Activated naive CD8-positive, alpha-beta T cell treated with anti-CD3 and anti-CD28 coated beads, Interleukin-2, amount 50 U/mL, for 24 hours (primary cell): Measurements from ENCODE around the gene ESRRG.

Source experiments
- ATAC-seq: fragments of 150-1000 bp; cut with Tn5 transposase; one replicate; pipeline ENCODE4 v1.10.0; 2021
- DNase-seq: peaks from one replicate; pipeline ENCODE4 v3.0.0; 2021
- H3K27ac Mint-ChIP-seq: one replicate; pipeline ENCODE4 v1.8.0; 2021; ENCODE audit warnings: mild to moderate bottlenecking, mixed read lengths
- H3K27me3 Mint-ChIP-seq: one replicate; pipeline ENCODE4 v1.8.0; 2021; ENCODE audit warnings: mixed read lengths
- H3K36me3 Mint-ChIP-seq: one replicate; pipeline ENCODE4 v1.8.0; 2021; ENCODE audit warnings: low read depth, mixed read lengths
- H3K4me1 Mint-ChIP-seq: one replicate; pipeline ENCODE4 v1.8.0; 2021; ENCODE audit warnings: mixed read lengths
- H3K4me3 Mint-ChIP-seq: one replicate; pipeline ENCODE4 v1.8.0; 2021; ENCODE audit warnings: mild to moderate bottlenecking, moderate library complexity, mixed read lengths
- H3K9me3 Mint-ChIP-seq: one replicate; pipeline ENCODE4 v1.8.0; 2021; ENCODE audit warnings: mixed read lengths

ESRRG gene

DNA sequence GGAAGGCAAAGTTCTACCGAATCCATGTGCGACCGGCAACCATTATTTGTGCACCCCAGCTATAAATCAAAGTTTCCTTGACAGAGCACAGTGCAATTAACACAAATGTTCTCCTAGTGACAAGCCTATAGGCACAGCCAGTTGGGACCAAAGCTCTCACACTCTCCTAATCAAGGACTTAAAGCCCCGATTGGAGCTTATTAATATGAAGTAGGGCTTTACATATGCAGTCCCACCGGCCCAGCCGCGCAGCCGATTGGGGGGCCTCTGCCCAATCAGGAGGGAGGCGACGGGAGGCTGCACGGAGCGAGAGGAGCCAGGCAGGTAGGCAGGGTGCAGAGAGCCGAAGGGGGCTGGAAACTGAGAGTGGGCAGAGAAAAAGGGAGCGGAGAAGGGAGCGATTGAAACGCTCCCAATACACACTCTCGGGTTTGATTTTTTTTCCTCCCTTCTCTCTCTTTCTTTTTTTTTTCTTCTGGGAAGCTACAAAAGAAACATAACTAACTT, at the start of gene ESRRG:
Gene ESRRG, minus strand, starts transcription at position 156 of the 507 bp plus-strand sequence. Its CDS starts 130 bp downstream, at position 26.
- peaks cover 16% of the 10 kb centered on the region for H3K27me3 Mint-ChIP-seq
- no peaks in the 10 kb centered on the region for H3K9me3 Mint-ChIP-seq
- no peak for ATAC-seq
- DNase-seq, result no peak
- H3K4me3 Mint-ChIP-seq, result no peak within 1 kb of the TSS
- no peaks in the 10 kb centered on the region for H3K36me3 Mint-ChIP-seq
- no peak within 1 kb of the TSS for H3K27ac Mint-ChIP-seq
- H3K4me1 Mint-ChIP-seq, result no peaks in the 10 kb centered on the region

DNA sequence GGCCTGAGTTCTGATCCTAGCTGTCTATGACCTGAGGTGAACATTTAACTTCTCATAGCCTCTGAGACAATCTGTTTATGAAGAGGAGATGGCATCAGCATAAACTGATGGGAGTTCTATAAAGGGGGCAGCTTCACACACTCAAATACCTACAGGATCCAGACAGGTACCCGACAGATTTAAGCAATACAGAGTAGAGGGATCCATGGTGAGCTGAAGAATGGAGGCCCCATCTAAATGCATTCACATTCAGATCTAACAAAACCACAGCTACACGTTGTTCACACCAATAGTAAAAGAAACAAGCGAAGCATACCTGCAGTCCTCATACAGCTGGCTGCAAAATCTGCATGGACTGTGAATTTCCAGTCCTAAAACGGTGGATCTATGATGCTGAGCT, 48.7 kb upstream of the ESRRG start:
- Mint-ChIP-seq H3K36me3 (no peaks in the 10 kb centered on the region), H3K4me3 (no peak overlapping the region), H3K27me3 (no peaks in the 10 kb centered on the region), H3K4me1 (no peaks in the 10 kb centered on the region), H3K27ac (no peak overlapping the region), H3K9me3 (peaks cover 9% of the 10 kb centered on the region)
- ATAC-seq (no peak), DNase-seq (no peak)

DNA sequence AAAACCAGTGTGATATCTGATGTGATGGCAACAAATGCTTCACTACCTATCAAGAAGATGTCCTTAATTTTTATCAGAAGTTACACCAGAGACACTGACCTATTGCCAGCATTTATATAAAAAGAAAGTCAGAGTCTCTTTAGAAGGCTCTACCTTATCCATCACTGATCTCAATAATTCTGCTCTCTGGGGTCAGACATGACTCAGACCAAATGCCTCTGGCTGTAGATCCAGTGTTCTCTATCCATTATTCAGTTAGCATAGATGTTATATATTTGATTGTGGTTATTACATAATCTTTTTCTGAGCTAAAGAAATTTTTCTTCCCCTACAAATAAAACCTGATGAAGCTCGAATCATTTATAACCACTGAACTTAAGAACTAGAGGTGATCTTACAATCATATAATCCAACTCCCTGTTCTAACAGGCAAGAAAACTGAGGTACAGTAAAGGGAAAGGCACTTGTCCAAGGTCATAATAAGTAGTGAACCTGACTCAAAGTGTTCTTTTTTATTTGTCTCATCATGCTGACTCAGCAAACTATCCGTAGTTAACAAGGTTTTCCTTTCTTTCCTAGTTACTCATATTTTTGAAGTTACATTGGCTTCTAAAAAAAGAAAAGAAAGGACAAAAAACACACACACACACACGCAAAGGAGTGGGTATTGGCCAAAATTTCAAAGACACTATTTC, 43.6 kb upstream of the ESRRG start:
- Mint-ChIP-seq H3K4me1 (no peaks in the 10 kb centered on the region), H3K27me3 (no peaks in the 10 kb centered on the region), H3K36me3 (no peaks in the 10 kb centered on the region), H3K4me3 (no peak overlapping the region), H3K27ac (no peak overlapping the region), H3K9me3 (peaks cover 5% of the 10 kb centered on the region)
- ATAC-seq, result no peak
- no peak for DNase-seq

DNA sequence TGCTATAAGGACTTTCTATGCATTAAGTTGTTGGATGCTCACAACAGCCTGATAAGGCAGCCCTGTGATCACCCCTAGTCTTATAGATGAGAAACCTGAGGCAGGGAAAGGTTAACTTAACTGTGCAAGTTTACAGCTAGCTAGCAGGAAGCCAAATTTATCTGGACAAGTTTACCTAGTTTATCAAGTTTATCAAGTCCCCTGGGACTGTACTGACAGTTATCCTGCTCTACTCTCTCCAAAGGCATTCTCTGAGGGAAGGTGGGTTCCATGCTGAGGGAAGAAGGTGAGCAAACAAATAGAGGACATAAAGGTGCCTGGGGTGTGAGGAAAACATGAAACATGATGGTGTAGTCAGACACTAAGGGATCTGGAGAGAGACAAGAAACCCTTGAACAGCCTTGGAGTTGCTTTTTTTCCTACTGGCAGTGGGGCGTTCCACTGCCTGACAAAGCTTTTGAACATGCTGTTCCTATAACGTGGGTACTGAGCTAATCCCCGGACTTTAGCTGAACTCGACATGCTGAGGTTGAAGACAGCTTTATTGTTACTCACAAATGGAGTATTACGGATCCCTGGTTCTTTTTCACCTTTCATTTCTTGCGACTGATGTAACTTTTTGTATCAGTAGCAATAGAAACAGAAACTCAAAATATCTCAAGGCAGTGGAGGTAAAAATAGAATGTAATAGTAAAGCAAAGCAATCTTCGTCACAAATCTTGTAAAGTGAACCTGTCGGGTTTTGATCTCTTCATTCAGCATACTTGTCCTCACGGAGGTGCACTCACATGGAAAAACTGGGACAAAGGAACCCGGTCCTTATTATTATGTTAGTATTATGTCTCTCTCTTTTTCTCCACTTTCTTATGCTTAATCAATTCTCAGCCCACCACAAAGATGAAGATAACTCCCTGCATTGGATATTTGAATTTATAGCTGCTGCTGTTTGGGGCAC, 42.4 kb upstream of the ESRRG start:
- H3K36me3 Mint-ChIP-seq, result no peaks in the 10 kb centered on the region
- no peak overlapping the region for H3K27ac Mint-ChIP-seq
- H3K4me3 Mint-ChIP-seq, result no peak overlapping the region
- DNase-seq (no peak), ATAC-seq (no peak)
- no peaks in the 10 kb centered on the region for H3K4me1 Mint-ChIP-seq
- no peaks in the 10 kb centered on the region for H3K27me3 Mint-ChIP-seq
- peaks cover 5% of the 10 kb centered on the region for H3K9me3 Mint-ChIP-seq

DNA sequence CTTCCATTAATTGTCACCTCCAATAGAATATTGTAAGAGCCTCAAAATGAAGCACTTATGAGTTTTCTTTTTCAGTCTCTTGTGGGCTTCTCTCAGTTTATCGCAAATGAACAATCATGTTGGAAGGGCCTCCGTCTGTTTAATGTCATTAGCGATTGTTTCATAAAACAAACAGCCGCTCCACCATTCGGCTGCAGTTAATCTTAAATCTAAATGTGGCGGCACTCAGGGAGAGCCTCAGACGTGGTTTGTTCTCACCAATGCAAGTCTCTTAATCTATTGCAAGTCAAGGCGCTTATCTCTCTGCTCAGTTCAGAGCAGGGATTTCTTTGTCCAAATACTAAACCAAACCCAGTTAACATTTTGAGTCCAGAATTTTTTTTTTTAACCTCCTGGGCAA, 34.9 kb upstream of the ESRRG start:
- Mint-ChIP-seq H3K9me3 (peaks cover 4% of the 10 kb centered on the region), H3K27me3 (no peaks in the 10 kb centered on the region), H3K36me3 (no peaks in the 10 kb centered on the region), H3K27ac (no peak overlapping the region), H3K4me1 (no peaks in the 10 kb centered on the region), H3K4me3 (no peak overlapping the region)
- ATAC-seq (no peak), DNase-seq (no peak)

DNA sequence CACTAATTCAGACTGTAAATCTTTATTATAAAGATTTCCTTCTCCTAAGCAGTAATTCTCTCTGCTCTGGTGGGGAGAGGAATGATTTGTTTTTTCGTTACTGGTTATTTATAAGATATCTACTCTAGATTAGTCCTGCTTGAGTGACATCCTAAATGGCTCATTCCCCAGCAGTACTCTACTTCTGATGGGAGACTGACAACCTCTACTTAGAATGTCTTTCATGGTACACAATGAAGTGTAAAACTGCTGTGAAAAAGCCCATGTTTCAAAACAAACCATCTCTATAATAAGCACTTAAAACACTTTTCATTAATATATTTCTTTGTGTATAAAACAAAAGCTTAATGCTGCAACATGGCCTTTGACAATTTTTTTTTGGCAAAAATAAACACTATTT, 33.9 kb upstream of the ESRRG start:
- Mint-ChIP-seq H3K4me1 (no peaks in the 10 kb centered on the region), H3K27me3 (no peaks in the 10 kb centered on the region), H3K4me3 (no peak overlapping the region), H3K27ac (no peak overlapping the region), H3K9me3 (peaks cover 4% of the 10 kb centered on the region), H3K36me3 (no peaks in the 10 kb centered on the region)
- ATAC-seq (no peak), DNase-seq (no peak)

DNA sequence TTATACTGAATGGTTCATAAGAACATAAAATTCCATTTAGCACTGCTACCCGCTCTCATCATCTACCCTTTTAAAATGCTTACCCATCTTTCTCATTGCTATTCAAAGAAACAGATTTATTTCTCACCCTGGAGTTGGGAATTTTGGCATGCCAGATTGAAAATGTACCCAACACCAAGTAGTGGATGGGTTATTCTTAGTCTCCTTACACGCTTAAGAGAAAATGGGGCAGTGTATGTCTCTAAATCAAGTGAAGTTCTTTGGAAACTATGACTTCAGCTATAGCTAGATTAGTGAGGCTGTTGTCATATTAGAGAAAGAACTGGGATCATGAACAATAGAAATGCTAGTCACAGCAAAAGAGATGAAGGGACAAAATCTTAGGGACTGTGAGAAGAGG, 27.7 kb upstream of the ESRRG start:
- H3K4me3 Mint-ChIP-seq, result no peak overlapping the region
- no peak overlapping the region for H3K27ac Mint-ChIP-seq
- H3K27me3 Mint-ChIP-seq, result no peaks in the 10 kb centered on the region
- peaks cover 2% of the 10 kb centered on the region for H3K9me3 Mint-ChIP-seq
- ATAC-seq (no peak), DNase-seq (no peak)
- H3K4me1 Mint-ChIP-seq, result no peaks in the 10 kb centered on the region
- H3K36me3 Mint-ChIP-seq, result no peaks in the 10 kb centered on the region

DNA sequence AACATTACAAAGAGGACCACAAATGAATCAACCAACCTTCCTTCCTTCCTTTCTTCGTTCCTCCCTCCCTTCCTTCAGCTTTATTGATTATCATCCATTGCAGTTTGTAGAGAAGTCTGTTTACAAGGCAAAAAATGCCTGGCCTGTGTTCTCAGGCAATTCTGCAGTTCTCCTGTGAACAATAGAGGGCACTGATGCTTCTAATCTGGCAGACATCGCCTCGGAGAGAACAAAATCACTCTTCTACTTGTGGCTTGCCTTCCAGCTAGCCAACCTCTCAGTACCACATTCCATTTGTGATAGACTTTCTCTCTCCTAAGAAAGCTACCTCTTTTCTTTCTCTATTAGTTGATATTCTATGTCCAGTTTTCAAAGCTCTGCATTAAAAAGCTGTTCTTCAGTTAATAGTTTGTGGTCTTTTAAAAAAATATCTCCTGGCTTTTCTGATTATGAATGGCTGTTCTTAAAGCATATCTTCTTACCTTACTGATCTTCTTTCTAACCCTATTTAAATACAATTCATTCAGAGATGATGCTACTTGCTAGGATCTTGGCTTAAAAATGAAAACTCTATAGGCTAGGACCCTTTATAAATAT, 26.9 kb upstream of the ESRRG start:
- no peak overlapping the region for H3K27ac Mint-ChIP-seq
- DNase-seq (no peak), ATAC-seq (no peak)
- no peaks in the 10 kb centered on the region for H3K36me3 Mint-ChIP-seq
- H3K4me3 Mint-ChIP-seq, result no peak overlapping the region
- no peaks in the 10 kb centered on the region for H3K27me3 Mint-ChIP-seq
- H3K9me3 Mint-ChIP-seq, result no peaks in the 10 kb centered on the region
- no peaks in the 10 kb centered on the region for H3K4me1 Mint-ChIP-seq

DNA sequence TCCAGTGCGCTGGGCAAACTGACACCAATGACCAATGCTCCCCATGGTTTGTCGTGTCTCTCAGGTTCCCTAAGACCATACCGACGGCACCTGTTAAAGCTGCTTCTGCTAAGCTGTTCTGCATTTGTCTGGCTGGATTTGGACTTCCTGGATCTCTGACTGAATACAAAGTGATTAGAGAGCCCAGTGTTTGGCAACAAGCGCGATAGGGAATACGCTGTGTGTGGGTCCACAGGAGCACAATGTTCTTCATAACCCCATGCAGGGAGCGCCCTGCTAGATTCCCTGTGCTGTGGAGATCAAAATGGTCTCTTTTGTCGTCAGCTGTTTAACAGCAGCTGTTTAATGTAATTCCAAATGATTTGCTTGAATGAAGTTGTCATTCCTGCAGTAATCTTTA, 26.0 kb upstream of the ESRRG start:
- Mint-ChIP-seq H3K36me3 (no peaks in the 10 kb centered on the region), H3K9me3 (no peaks in the 10 kb centered on the region), H3K27ac (no peak overlapping the region), H3K4me1 (no peaks in the 10 kb centered on the region), H3K4me3 (no peak overlapping the region), H3K27me3 (no peaks in the 10 kb centered on the region)
- DNase-seq (no peak), ATAC-seq (no peak)

DNA sequence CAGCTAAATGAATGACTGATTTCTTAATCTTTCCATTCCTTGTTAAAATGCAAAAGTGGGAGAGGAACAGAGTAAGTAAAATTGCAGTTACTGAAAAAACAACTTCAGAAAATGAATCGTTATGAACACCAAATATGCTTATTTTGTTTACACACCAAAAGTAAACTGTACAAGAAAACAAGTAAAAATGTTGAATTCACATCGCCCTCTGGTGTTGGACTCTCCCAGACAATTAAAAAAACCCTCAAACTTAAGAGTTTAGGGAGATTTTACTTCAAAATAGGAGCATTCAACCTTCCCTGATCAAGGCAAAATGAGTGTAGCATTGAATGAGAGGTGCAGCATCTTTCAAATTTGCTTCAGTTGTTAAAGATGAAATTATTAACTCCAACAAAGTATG, 19.4 kb upstream of the ESRRG start:
- Mint-ChIP-seq H3K27me3 (no peaks in the 10 kb centered on the region), H3K9me3 (no peaks in the 10 kb centered on the region), H3K27ac (no peak overlapping the region), H3K4me1 (no peaks in the 10 kb centered on the region), H3K36me3 (no peaks in the 10 kb centered on the region), H3K4me3 (no peak overlapping the region)
- DNase-seq, result no peak
- no peak for ATAC-seq

DNA sequence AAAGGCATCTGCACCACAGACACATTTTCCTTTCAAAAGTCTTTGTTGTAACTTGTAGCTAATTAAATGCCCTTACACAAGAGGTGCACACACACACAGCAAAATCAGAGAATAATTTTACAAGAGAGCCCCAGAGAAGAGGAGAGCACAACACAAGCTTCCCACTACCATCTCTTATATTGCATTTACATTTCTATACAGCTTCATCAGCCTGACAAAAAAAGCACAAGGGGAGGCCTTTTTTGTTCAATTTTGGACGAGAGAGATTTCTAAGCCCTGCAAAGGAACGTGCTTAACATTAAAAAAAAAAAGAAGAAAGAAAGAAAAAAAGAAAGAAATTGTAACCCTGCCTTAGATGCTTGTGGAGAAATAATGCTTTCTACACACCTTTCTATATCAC, 17.1 kb upstream of the ESRRG start:
- no peak overlapping the region for H3K4me3 Mint-ChIP-seq
- ATAC-seq (no peak), DNase-seq (no peak)
- H3K4me1 Mint-ChIP-seq, result no peaks in the 10 kb centered on the region
- H3K36me3 Mint-ChIP-seq, result no peaks in the 10 kb centered on the region
- H3K27me3 Mint-ChIP-seq, result no peaks in the 10 kb centered on the region
- H3K27ac Mint-ChIP-seq, result no peak overlapping the region
- no peaks in the 10 kb centered on the region for H3K9me3 Mint-ChIP-seq

DNA sequence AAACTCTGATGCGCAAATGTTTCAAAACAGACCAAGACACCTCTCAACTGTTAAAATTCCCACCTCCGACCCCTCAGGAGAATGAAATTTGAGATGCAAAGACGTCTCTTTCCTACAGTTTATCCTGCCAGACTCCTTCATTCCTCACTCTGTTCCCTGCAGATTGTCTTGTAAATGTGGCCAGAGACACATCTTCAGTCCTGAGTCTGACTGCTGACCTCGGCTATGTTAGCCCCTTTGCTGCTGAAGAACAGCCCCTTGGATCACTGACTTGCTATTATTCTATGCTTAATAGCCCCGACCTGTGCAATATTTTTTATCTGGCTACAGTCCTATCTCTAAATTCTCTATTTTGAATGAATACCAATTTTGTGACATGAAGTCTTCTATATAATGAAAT, 16.6 kb upstream of the ESRRG start:
- no peak for ATAC-seq
- Mint-ChIP-seq H3K27ac (no peak overlapping the region), H3K4me1 (no peaks in the 10 kb centered on the region), H3K27me3 (no peaks in the 10 kb centered on the region), H3K4me3 (no peak overlapping the region), H3K36me3 (no peaks in the 10 kb centered on the region), H3K9me3 (no peaks in the 10 kb centered on the region)
- no peak for DNase-seq

DNA sequence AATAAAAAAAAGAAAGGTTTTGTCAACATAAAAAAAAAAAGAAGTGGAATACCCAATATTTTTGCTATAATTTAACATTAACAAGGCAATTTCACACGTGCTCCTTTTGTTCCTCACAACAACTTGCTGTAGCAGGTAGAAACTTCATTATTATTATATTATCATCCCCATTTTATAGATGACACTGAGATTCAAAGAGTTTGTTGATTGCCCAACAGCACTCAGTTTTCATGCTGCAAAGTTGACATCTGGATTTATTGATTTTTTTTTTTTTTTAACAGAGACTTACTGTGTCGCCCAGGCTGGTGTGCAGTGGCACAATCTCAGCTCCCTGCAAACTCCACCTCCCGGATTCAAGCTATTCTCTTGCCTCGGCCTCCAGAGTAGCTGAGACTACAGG, 8.9 kb upstream of the ESRRG start:
- no peaks in the 10 kb centered on the region for H3K36me3 Mint-ChIP-seq
- H3K27ac Mint-ChIP-seq, result no peak overlapping the region
- H3K9me3 Mint-ChIP-seq, result peaks cover 8% of the 10 kb centered on the region
- no peaks in the 10 kb centered on the region for H3K4me1 Mint-ChIP-seq
- DNase-seq (no peak), ATAC-seq (no peak)
- no peak overlapping the region for H3K4me3 Mint-ChIP-seq
- no peaks in the 10 kb centered on the region for H3K27me3 Mint-ChIP-seq

DNA sequence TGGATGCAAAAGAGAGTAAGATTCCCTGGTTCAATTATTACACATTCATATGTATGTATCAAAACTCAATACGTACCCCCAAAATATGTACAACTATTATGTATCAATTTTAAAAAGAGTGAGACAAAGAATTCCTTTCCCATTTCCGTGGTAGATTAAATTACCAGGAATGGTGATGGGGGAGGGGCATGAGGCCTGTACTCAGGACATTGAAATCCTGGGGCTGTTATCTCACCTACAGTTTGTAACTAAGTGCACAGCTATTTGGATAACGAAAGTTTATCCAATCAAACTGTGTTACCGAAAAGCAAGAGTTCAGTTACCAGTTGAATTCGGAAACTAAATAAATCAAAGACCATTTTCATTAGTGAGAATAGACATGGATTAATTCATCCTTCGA, 8.3 kb upstream of the ESRRG start:
- Mint-ChIP-seq H3K4me1 (no peaks in the 10 kb centered on the region), H3K36me3 (no peaks in the 10 kb centered on the region), H3K4me3 (no peak overlapping the region), H3K27ac (no peak overlapping the region), H3K27me3 (no peaks in the 10 kb centered on the region), H3K9me3 (peaks cover 8% of the 10 kb centered on the region)
- ATAC-seq (no peak), DNase-seq (no peak)

DNA sequence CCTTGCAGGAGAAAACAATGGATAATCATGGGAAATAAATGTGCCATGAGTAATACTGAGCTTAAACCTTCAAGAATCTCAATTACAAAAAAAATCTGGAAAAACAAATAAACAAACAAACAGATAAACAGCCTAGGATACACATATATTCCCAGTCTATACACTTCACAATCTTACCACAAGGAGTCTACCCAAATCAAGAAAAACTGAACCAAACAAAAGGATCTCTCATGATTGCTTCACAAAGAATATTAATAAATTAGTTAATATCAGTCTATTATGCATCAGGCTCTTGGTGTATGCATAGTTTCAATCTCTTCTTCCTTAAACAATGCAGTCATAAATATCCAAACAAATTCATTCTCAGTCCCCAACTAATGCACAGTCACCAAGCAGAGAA, 3.2 kb upstream of the ESRRG start:
- no peaks in the 10 kb centered on the region for H3K36me3 Mint-ChIP-seq
- ATAC-seq, result no peak
- peaks cover 16% of the 10 kb centered on the region for H3K27me3 Mint-ChIP-seq

More for the DNA sequence above, 3.2 kb upstream of the ESRRG start:
- DNase-seq, result no peak
- H3K9me3 Mint-ChIP-seq, result no peaks in the 10 kb centered on the region
- no peak overlapping the region for H3K4me3 Mint-ChIP-seq
- no peaks in the 10 kb centered on the region for H3K4me1 Mint-ChIP-seq
- H3K27ac Mint-ChIP-seq, result no peak overlapping the region
